ENCODE measurements around the gene ZNF688. TPM values are rescaled to one million over a fixed set of nuclear protein-coding genes. Genes with fewer than 3 reads are reported as not detected.

Gene ZNF688
- total and polyA plus RNA-seq, 2 of the 13 experiments (the other 11 are each of a cell fraction or from before 2014, with no cell fraction given): 2.4 to 5.4 TPM

GRCh38 chr16:30535777-30536190, 35.7 kb downstream of the ZNF688 start (continued):
- TF ChIP-seq DZIP1 (CRISPR knock-in tag; IDR thresholded peaks at IDR 0.05) (0 out of 2 replicates have a peak, but pooled peaks have one; percentile 36), NKX3-1 (CRISPR knock-in tag; IDR thresholded peaks at IDR 0.05) (peak; percentile 63), TCF7 (IDR thresholded peaks at IDR 0.05; ENCODE audit: low read depth) (no peak), ZNF788 (CRISPR knock-in tag; IDR thresholded peaks at IDR 0.05; ENCODE audit: borderline replicate concordance) (peak; percentile 26; the same call in 1 of the 2 replicates), SPEN (CRISPR knock-in tag; IDR thresholded peaks at IDR 0.05; ENCODE audit: low read depth) (peak; percentile 91), ZNF30 (CRISPR knock-in tag; IDR thresholded peaks at IDR 0.05) (peak; percentile 74; the same call in 1 of the 2 replicates), ZNF562 (CRISPR knock-in tag; IDR thresholded peaks at IDR 0.05; ENCODE audit: borderline replicate concordance) (no peak), ZMYM2 (CRISPR knock-in tag; IDR thresholded peaks at IDR 0.05) (no peak; the same call in 1 of the 2 replicates), ZSCAN5A (CRISPR knock-in tag; IDR thresholded peaks at IDR 0.05; ENCODE audit: borderline replicate concordance) (no peak), ZNF777 (CRISPR knock-in tag; IDR thresholded peaks at IDR 0.05) (no peak; the same call in 1 of the 2 replicates), RELA (CRISPR knock-in tag; IDR thresholded peaks at IDR 0.05) (no peak), HMG20B (CRISPR knock-in tag; conservative IDR thresholded peaks at IDR 0.05) (no peak), ZBTB37 (CRISPR knock-in tag; IDR thresholded peaks at IDR 0.05) (0 out of 2 replicates have a peak, but pooled peaks have one; percentile 34), PCBP2 (optimal IDR thresholded peaks at IDR 0.05; ENCODE audit: low read depth, low read length, poor library complexity, severe bottlenecking) (no peak), ZNF7 (CRISPR knock-in tag; IDR thresholded peaks at IDR 0.05) (no peak), ZFP82 (CRISPR knock-in tag; IDR thresholded peaks at IDR 0.05; ENCODE audit: borderline replicate concordance) (peak; percentile 7; the same call in 1 of the 2 replicates), ERF (CRISPR knock-in tag; IDR thresholded peaks at IDR 0.05) (peak; percentile 67; the same call in 1 of the 2 replicates), ZBTB25 (CRISPR knock-in tag; IDR thresholded peaks at IDR 0.05) (no peak; the same call in 1 of the 2 replicates), ZSCAN25 (CRISPR knock-in tag; IDR thresholded peaks at IDR 0.05) (no peak), CENPX (CRISPR knock-in tag; IDR thresholded peaks at IDR 0.05) (no peak), HOXA7 (CRISPR knock-in tag; IDR thresholded peaks at IDR 0.05) (no peak), ZBTB7A (CRISPR knock-in tag; IDR thresholded peaks at IDR 0.05) (peak; percentile 57; the same call in 1 of the 2 replicates), HNRNPL (IDR thresholded peaks at IDR 0.05; ENCODE audit: low read depth, low read length) (no peak), SP4 (CRISPR knock-in tag; IDR thresholded peaks at IDR 0.05) (0 out of 2 replicates have a peak, but pooled peaks have one; percentile 20), MXD1 (CRISPR knock-in tag; IDR thresholded peaks at IDR 0.05) (peak; percentile 68; the same call in 1 of the 2 replicates)

Data from HepG2 (cell line).